GM12875 (cell line): ENCODE measurements around the gene ZFY.

Experiments used
- H3K4me3 ChIP-seq: one replicate; pipeline ENCODE4 v1.5.1; 2011; ENCODE audit warnings: low read depth, low read length, control low read depth
- CTCF ChIP-seq: IDR thresholded peaks from 2 replicates; pipeline ENCODE4 v1.5.1; 2011; ENCODE audit warnings: low read depth, mild to moderate bottlenecking, control low read depth, inconsistent platforms, low read length, moderate library complexity, borderline replicate concordance; ENCODE audit not compliant: insufficient read depth

The ZFY gene

GRCh38 chrY:3018546-3018945 lies 83.4 kb downstream of the ZFY start:
- TF ChIP-seq CTCF: no peak
- no peak overlapping the region for H3K4me3 ChIP-seq

- no peak overlapping the region for H3K4me3 ChIP-seq
- TF ChIP-seq CTCF: no peak
These were observed 84.4 kb downstream of the ZFY start for GRCh38 chrY:3019584-3019983.

- no peak overlapping the region for H3K4me3 ChIP-seq
- TF ChIP-seq CTCF: no peak
These were observed 86.0 kb downstream of the ZFY start for GRCh38 chrY:3021176-3021575.

- no peak overlapping the region for H3K4me3 ChIP-seq
- TF ChIP-seq CTCF: no peak
These were observed 88.4 kb downstream of the ZFY start for GRCh38 chrY:3023606-3024005.

- no peak for TF ChIP-seq CTCF
- no peak overlapping the region for H3K4me3 ChIP-seq
These were observed 90.2 kb downstream of the ZFY start for GRCh38 chrY:3025357-3025756.
